ENCODE results near the gene RNPEP.
"Not testable (repeated sequence)": the region's sequence is repeated elsewhere in the genome, so short reads cannot be mapped to it uniquely, and the experiment has no call there.

The RNPEP gene

DNA sequence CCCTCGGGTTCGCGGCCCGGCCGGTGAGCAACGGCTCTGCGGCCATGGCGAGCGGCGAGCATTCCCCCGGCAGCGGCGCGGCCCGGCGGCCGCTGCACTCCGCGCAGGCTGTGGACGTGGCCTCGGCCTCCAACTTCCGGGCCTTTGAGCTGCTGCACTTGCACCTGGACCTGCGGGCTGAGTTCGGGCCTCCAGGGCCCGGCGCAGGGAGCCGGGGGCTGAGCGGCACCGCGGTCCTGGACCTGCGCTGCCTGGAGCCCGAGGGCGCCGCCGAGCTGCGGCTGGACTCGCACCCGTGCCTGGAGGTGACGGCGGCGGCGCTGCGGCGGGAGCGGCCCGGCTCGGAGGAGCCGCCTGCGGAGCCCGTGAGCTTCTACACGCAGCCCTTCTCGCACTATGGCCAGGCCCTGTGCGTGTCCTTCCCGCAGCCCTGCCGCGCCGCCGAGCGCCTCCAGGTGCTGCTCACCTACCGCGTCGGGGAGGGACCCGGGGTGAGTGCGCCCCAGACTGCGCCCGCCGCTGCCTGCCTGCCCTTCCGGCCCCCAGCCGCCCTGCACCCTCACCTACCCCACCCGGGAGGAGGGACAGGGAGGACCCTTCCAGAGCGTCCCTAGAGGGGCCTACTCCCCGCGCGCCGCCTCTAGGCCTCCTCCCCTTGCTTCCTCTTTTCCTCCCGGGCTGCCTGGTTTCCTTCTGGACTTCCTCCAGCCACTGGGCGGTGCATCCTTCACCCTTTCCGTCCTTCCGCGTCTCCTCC, at the start of gene RNPEP:
RNPEP (plus strand) TSS at position 26 of the 757 bp plus-strand sequence; CDS start at position 45, 19 bp downstream.
- peak; percentile 80 for DNase-seq (ENCODE audit: low spot score)

DNA sequence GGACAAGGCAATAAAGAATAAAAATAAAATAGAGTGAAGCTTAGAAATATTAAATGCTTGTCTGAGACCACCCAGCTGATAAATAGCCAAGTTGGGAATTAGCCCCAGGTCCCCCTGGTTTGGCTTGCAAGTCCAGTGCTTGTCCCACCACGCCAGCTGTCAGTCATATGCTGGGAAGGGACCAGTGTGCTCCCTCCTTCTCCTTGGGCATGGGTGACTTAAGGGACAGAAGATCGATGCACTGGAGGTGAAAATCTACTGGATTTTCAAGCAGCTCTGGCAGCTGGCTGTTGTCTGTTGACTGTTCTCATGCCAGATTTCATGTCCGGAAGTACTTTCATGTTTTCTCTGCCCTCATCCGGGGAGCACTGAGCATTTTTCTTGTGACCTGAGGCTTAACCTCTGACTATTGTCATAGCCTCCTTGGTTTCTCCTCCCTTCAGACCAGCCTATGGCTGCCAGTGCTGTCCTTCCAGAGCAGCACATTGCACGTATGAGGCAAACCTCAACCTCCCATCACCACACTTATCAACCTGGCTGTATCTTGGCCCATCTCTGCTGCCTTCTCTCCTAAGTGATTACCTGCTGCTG, 48.5 kb upstream of the RNPEP start:
- no peak for DNase-seq (ENCODE audit: low spot score)

GRCh38 chr1:201937624-201938213, 44.7 kb upstream of the RNPEP start:
- DNase-seq (ENCODE audit: low spot score): peak; percentile 61

DNA sequence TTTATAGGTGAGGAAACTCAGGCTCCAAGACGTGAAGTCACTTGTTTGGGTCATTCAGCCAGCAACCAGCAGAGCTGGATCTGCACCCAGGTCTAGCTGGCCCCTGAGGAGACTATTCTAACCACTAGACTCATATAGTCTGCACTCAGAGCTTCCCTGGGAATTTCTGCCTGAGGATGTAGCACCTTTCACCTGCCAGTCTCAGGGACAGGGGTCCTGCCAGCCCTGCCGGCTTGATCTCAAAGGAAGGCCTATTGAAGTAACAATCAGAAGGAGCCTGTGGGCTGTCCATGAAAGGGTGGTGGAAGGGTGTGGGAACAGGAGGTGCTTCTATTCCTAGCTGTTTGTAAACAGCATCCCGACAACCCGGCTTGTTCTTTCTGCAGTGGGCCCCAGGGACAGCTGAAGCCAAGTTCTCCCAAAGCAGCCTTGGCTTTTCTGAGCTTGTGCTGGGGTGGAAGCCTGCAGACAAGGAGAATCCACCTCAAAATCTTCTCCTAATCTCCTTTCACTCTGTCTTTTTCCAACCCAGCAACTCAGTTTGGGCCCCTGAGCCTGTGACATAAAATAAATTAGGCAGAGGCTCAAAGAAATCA, 43.9 kb upstream of the RNPEP start:
- DNase-seq (ENCODE audit: low spot score): no peak

GRCh38 chr1:201939148-201939547, 43.3 kb upstream of the RNPEP start:
- DNase-seq (ENCODE audit: low spot score): no peak

- DNase-seq (ENCODE audit: low spot score): no peak
These were observed 42.9 kb upstream of the RNPEP start for GRCh38 chr1:201939574-201939973.

DNA sequence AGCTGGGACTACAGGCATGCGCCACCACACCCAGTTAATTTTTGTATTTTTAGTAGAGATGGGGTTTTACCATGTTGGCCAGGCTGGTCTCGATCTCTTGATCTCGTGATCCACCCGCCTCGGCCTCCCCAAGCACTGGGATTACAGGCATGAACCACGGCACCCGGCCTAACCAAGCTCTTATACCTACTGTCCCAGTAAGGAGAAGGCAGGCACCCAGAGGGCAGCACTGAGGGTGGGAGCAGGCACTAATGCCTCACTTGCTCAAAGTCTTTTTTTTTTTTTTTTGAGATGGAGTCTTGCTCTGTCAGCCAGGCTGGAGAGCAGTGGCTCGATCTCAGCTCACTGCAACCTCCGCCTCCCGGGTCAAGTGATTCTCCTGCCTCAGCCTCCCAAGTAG, 42.1 kb upstream of the RNPEP start:
- DNase-seq (ENCODE audit: low spot score): not testable (repeated sequence)

GRCh38 chr1:201941420-201942128, 40.9 kb upstream of the RNPEP start:
- no peak for DNase-seq (ENCODE audit: low spot score)

DNA sequence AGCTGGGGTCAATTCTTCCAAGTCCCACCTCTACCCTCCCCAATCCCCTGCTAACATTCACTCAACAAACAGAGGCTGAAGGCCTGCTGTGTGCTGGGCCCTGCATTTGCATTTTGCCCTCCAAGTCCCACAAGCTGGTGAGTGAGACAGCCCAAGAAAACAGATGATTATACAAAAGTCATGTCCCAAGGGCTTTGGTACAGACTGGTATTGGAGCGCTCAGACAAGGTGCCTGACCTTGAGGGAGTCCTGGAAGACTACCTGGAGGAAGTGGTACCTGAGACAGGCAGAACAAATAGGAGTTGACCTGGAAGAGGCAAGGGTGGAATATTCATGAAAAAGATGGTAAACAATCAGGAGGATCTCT, 40.3 kb upstream of the RNPEP start:
- no peak for DNase-seq (ENCODE audit: low spot score)

- DNase-seq (ENCODE audit: low spot score): no peak
These were observed 38.4 kb upstream of the RNPEP start for GRCh38 chr1:201944002-201944401.

DNA sequence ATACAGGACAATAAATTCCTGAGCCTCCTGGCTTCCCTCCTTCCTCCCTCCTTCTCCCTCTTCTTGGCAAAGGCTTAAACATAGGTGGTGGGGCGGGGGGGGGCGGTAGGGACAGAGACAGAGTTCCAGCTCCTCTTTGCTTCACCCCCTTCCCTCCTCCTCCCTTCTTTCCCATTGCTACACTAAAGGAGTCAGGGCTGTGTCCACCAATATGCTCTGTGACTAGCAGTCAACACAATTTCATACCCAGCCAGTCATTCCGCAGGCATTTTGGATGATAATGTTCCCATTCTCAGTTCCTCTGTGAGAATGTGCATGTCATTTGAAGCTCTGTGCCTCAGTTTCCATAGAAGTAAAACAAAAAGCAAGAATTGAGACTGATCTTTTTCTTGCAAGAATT, 37.8 kb upstream of the RNPEP start:
- DNase-seq (ENCODE audit: low spot score): no peak

DNA sequence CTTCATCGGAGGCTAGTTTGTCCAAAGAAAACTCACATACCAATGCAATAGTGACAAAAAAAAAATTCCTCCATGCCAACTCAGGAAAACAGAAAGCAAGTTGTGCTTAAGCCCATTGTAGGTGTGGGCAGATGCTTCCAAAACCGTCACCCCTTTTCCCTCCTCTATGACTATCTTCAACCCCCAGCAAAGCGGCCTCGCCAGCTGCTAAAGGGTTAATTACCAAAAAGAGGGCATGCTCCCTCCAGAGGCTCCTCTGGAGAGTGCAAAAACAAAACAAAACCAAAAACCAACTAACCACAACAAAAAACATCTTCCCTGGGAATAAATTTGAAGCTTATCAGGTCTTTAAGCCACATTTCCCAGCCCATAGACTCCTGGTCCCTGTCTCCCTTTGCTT, 37.3 kb upstream of the RNPEP start:
- no peak for DNase-seq (ENCODE audit: low spot score)

DNA sequence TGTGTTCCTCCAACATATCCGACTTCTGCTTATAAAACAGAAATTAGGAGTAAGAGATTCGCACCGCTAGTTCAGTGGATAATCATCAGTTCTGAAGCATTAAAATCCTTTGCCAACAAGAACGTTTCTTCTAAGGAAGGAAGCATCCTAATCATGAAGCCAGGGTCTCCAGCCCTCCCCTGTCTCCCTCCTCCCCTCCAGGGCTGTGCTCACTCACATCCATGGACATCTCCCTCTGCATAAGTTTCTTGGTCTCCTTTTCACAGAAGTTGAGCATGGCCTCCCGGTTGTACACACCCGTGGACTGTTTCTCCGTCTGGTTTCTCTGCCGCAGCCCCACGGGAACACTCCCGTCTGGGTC, 36.6 kb upstream of the RNPEP start:
- DNase-seq (ENCODE audit: low spot score): no peak

- peak; percentile 39 for DNase-seq (ENCODE audit: low spot score)
These were observed 36.1 kb upstream of the RNPEP start, which contains the start of gene LMOD1 for GRCh38 chr1:201946224-201946908. LMOD1 (minus strand) TSS chr1:201946548; CDS start chr1:201946340, 208 bp downstream.

DNA sequence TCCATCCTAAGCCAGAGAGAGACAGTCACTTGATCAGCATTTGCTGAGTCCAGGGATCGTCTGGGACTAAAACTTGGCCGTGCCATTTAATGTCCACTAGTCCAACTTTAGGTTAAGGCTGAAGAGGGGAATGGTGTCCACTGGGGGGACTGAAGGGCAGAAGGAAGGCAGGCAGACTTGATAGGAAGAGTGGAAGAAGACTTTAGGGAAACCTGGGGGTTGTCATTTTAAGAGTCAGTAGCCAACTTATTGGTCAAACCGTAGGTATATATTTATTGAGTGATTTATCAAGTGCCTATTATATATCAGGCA, 34.8 kb upstream of the RNPEP start:
- DNase-seq (ENCODE audit: low spot score): no peak

DNA sequence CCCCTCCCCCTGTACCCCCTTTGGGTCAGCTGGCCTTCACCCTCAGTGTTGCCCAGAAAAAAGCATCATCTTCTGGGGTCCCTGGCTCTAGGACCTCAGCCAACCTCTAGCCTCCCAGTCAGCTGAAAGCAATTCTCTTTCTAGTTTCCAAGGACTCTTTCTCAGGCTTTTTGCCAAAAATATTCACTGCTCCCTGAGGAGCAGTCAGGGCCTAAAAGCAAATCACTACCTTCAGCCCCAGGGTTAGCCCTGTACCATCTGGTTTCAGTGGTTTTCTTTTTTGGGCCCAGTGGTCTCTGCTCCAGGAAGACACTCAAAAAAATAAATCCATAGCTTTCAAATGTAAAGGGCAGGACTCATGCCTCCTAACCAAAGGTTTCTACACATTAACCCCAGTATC, 33.0 kb upstream of the RNPEP start:
- no peak for DNase-seq (ENCODE audit: low spot score)

DNA sequence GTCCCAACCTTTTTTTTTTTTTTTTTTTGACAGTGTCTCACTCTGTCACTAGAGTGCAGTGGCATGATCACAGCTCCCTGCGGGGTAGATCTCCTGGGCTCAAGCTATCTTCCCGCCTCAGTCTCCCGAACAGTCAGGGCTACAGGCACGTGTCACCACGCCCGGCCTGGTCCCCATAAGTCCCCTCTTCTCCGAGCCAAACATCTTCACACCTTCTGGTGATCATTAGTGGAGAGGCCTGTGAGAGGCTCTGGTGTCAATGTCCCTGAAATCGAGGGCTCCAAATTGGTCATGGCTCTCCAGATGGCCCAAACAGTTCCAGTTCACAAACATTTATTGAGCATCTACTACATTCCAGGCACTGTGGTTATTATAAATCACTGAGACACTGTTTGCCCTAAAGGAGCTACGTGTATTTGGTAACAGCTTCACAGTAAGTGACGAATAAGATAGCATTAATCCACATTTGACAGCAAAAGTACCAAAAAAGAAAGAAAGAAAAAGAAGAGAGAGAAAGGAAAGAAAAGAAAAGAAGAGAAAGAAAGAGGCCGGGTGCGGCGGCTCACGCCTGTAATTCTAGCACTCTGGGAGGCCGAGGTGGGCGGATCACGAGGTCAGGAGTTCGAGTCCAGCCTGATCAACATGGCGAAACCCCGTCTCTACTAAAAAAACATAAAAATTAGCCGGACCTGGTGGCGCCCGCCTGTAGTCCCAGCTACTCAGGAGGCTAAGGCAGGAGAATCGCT, 28.0 kb upstream of the RNPEP start:
- DNase-seq (ENCODE audit: low spot score): no peak

DNA sequence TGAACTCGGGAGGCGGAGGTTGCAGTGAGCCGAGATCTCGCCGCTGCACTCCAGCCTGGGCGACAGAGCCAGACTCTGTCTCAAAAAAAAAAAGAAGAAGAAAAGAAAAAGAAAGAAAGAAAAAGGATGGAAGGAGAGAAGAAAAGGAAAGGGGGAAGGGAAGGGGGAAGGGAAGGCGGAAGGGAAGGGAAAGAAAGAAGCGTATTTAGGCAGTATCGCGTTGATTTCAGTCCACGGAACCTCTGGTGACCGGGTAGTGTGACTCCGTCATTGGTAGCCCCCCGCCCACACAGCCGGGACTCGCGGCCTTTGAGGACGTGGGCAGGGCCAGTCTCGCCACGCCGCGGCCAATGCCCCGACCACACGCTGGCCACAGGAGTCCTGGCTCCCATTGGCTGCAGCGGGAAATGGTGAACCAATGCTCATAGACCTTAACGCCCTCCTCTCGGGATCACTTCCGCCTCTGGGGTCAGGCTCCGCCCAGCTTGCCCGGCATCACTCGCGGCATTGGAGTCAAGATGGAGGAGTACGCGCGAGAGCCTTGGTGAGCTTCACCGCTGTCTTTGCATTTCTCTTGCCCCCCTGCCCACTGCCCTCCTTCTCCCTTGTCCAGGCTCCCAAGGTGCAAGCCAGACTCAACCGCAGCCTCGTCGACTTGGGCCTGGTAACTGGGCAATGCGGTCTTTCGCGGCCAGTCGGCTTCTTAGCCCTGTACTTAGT, 27.3 kb upstream of the RNPEP start, which contains the start of gene TIMM17A:
TIMM17A (plus strand) TSS at position 495 of the 720 bp plus-strand sequence; CDS start at position 519, 24 bp downstream.
- DNase-seq (ENCODE audit: low spot score): peak; percentile 93

DNA sequence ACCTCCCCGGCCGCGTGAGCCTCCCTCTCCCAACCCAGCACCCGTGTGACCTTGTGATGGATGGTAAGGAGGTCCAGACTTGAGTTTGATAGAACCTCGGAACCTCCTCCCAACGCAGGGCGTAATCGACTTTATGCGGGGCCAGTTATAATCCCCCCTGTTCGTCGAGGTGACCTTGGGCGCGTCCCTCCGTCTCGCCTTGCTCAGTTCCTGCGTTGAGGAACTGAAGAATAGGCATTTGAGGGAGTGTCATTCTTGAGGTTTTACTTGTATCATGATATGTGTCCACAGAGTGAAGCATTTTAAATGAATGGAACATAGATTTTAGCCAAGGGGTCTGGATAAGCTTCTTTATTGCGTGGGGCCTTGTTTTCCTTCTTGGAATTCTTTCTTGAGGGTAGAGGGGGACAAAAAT, 26.7 kb upstream of the RNPEP start:
- DNase-seq (ENCODE audit: low spot score): no peak

GRCh38 chr1:201958348-201958747, 24.1 kb upstream of the RNPEP start:
- no peak for DNase-seq (ENCODE audit: low spot score)
